DND-41 (cell line): ENCODE results near the gene HECTD4.

Source experiments
- EZH2 ChIP-seq: IDR thresholded peaks from 3 replicates; pipeline ENCODE4 v1.6.1; 2012; ENCODE audit warnings: borderline replicate concordance, low read depth, mild to moderate bottlenecking, moderate library complexity, low read length, inconsistent platforms; ENCODE audit not compliant: severe bottlenecking
- TF ChIP-seq, protein P1 (sequence below): IDR thresholded peaks from 2 replicates; pipeline ENCODE4 v1.5.1; 2012; ENCODE audit warnings: borderline replicate concordance, low read length, moderate library complexity, mild to moderate bottlenecking; ENCODE audit not compliant: poor library complexity, severe bottlenecking; ENCODE audit errors: extremely low read depth

DNA sequence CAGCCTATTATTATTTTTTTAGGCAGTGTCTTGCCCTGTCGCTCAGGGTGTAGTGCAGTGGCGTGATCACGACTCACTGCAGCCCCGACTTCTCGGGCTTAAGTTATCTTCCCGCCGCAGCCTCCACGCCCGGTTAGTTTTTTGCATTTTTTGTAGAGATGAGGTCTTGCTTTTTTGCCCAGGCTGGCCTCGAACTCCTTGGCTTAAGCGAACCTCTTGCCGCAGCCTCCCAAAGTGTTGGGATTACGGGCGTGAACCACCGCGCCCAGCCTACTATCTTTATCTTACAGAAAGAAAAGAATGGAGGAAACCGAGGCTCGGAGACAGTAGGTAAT is 36.0 kb upstream of the HECTD4 start:
- TF ChIP-seq, protein P1, sequence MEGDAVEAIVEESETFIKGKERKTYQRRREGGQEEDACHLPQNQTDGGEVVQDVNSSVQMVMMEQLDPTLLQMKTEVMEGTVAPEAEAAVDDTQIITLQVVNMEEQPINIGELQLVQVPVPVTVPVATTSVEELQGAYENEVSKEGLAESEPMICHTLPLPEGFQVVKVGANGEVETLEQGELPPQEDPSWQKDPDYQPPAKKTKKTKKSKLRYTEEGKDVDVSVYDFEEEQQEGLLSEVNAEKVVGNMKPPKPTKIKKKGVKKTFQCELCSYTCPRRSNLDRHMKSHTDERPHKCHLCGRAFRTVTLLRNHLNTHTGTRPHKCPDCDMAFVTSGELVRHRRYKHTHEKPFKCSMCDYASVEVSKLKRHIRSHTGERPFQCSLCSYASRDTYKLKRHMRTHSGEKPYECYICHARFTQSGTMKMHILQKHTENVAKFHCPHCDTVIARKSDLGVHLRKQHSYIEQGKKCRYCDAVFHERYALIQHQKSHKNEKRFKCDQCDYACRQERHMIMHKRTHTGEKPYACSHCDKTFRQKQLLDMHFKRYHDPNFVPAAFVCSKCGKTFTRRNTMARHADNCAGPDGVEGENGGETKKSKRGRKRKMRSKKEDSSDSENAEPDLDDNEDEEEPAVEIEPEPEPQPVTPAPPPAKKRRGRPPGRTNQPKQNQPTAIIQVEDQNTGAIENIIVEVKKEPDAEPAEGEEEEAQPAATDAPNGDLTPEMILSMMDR = no peak
- TF ChIP-seq EZH2 = no peak
